ENCODE measurements around the gene GMPPB. TPM values are rescaled to one million over a fixed set of nuclear protein-coding genes. Genes with fewer than 3 reads are reported as not detected.

Gene GMPPB
- polyA plus RNA-seq, 1 donor (not counting 4 experiments of a cell fraction or from before 2014, with no cell fraction given): 17.4 TPM

DNA sequence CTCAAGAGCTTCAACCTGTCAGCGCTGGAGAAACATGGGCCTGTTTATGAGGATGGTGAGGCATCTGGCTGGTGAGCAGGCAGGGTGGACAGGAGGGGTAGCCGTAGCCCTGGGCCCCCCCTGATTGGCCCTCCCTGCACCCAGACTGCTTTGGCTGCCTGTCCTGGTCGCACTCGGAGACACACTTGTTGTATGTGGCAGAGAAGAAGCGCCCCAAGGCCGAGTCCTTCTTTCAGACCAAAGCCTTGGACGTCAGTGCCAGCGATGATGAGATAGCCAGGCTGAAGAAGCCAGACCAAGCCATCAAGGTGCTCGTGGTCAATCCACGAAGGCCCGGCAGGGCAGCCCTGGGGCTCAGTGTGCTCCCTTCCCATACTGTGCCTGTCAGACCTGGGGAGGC lies 47.8 kb downstream of the GMPPB start:
- H3K4me3 ChIP-seq (ENCODE audit: control insufficient read depth in 2 of 3, extremely low read depth in 1 of 3, insufficient read depth in 2 of 3, low read depth in 1 of 3, low read length in 3 of 3): no peak overlapping the region
- H3K9me3 ChIP-seq (ENCODE audit: control insufficient read depth, low read depth, low read length): no peaks in the 10 kb centered on the region
- H3K9me1 ChIP-seq (ENCODE audit: control insufficient read depth, extremely low read depth, insufficient read depth, low read length): no peaks in the 10 kb centered on the region
- dilution Hi-C loops (cut with MboI; ENCODE audit: extremely low pct_ligation_motif_present, low sequenced_read_pairs): no loop called here
- H3K27ac ChIP-seq (ENCODE audit: control insufficient read depth, insufficient read depth, low read length): no peak overlapping the region
- H3K27me3 ChIP-seq (ENCODE audit: control insufficient read depth, extremely low read depth, insufficient read depth, low read length): no peaks in the 10 kb centered on the region
- FAIRE-seq (no peak), DNase-seq (ENCODE audit: low read depth, low spot score) (no peak)
- peaks cover 10% of the 10 kb centered on the region for H3K4me1 ChIP-seq (ENCODE audit: control insufficient read depth, extremely low read depth, insufficient read depth, low read length)
- no peak overlapping the region for H3K9ac ChIP-seq (ENCODE audit: control insufficient read depth, extremely low read depth, insufficient read depth, low read length)
- H2AFZ ChIP-seq (ENCODE audit: control insufficient read depth, low read length): no peak overlapping the region
- TF ChIP-seq, protein P1, sequence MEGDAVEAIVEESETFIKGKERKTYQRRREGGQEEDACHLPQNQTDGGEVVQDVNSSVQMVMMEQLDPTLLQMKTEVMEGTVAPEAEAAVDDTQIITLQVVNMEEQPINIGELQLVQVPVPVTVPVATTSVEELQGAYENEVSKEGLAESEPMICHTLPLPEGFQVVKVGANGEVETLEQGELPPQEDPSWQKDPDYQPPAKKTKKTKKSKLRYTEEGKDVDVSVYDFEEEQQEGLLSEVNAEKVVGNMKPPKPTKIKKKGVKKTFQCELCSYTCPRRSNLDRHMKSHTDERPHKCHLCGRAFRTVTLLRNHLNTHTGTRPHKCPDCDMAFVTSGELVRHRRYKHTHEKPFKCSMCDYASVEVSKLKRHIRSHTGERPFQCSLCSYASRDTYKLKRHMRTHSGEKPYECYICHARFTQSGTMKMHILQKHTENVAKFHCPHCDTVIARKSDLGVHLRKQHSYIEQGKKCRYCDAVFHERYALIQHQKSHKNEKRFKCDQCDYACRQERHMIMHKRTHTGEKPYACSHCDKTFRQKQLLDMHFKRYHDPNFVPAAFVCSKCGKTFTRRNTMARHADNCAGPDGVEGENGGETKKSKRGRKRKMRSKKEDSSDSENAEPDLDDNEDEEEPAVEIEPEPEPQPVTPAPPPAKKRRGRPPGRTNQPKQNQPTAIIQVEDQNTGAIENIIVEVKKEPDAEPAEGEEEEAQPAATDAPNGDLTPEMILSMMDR (optimal IDR thresholded peaks at IDR 0.05 in 1 of 3, IDR thresholded peaks at IDR 0.05 in 1 of 3, conservative IDR thresholded peaks at IDR 0.05 in 1 of 3; ENCODE audit: extremely low read depth in 1 of 3, insufficient read depth in 2 of 3, low read length in 3 of 3): no peak
- no peak for TF ChIP-seq EZH2 (IDR thresholded peaks at IDR 0.05; ENCODE audit: low read length)
- no peaks in the 10 kb centered on the region for H4K20me1 ChIP-seq (ENCODE audit: control insufficient read depth, extremely low read depth, insufficient read depth, low read length)
- peaks cover 39% of the 10 kb centered on the region in 2 experiments for H3K36me3 ChIP-seq (ENCODE audit: control insufficient read depth in 2 of 2, extremely low read depth in 1 of 2, insufficient read depth in 2 of 2, low read length in 2 of 2)
- H3K4me2 ChIP-seq (ENCODE audit: control insufficient read depth, extremely low read depth, insufficient read depth, low read depth, low read length): no peak overlapping the region
- H3K79me2 ChIP-seq (ENCODE audit: control insufficient read depth, insufficient read depth, low read length): peaks cover 20% of the 10 kb centered on the region

DNA sequence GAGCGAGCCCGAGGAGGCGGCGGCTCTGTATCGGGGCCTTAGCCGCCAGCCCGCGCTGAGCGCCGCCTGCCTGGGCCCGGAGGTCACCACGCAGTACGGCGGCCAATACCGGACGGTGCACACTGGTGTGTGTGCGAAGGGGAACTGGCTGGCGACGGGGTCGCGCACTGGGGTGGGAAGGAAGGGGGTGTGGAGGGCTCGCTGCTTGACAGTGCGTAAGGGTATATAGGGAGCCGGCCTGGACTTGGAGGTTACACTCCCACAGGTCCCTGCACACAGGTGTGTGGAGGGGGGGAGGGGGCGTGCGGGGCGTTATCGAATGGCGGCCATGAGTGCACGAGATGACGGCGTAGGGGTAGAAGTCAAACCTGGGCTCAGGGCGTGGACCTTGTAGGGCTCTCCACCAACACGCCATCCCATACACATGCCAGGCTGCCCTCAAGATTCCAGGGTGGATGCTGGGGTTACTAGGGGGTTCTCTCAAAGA lies 49.2 kb downstream of the GMPPB start:
- Histone ChIP-seq H3K4me2 (ENCODE audit: control insufficient read depth, extremely low read depth, insufficient read depth, low read depth, low read length) (peak overlapping the region; percentile 95), H3K27ac (ENCODE audit: control insufficient read depth, insufficient read depth, low read length) (peak overlapping the region; percentile 90), H2AFZ (ENCODE audit: control insufficient read depth, low read length) (peak overlapping the region; percentile 59), H3K79me2 (ENCODE audit: control insufficient read depth, insufficient read depth, low read length) (peaks cover 20% of the 10 kb centered on the region), H3K9me3 (ENCODE audit: control insufficient read depth, low read depth, low read length) (no peaks in the 10 kb centered on the region), H3K36me3 (ENCODE audit: control insufficient read depth in 2 of 2, extremely low read depth in 1 of 2, insufficient read depth in 2 of 2, low read length in 2 of 2) (peaks cover 27 to 30% of the 10 kb centered on the region in 2 experiments), H3K27me3 (ENCODE audit: control insufficient read depth, extremely low read depth, insufficient read depth, low read length) (no peaks in the 10 kb centered on the region), H3K4me3 (ENCODE audit: control insufficient read depth in 2 of 3, extremely low read depth in 1 of 3, insufficient read depth in 2 of 3, low read depth in 1 of 3, low read length in 3 of 3) (peak overlapping the region; percentile 66 to 87 (median 83)), H4K20me1 (ENCODE audit: control insufficient read depth, extremely low read depth, insufficient read depth, low read length) (no peaks in the 10 kb centered on the region), H3K9me1 (ENCODE audit: control insufficient read depth, extremely low read depth, insufficient read depth, low read length) (no peaks in the 10 kb centered on the region), H3K9ac (ENCODE audit: control insufficient read depth, extremely low read depth, insufficient read depth, low read length) (peak overlapping the region; percentile 88), H3K4me1 (ENCODE audit: control insufficient read depth, extremely low read depth, insufficient read depth, low read length) (peaks cover 10% of the 10 kb centered on the region)
- TF ChIP-seq EZH2 (IDR thresholded peaks at IDR 0.05; ENCODE audit: low read length): no peak
- TF ChIP-seq, protein P1 (optimal IDR thresholded peaks at IDR 0.05 in 1 of 3, IDR thresholded peaks at IDR 0.05 in 1 of 3, conservative IDR thresholded peaks at IDR 0.05 in 1 of 3; ENCODE audit: extremely low read depth in 1 of 3, insufficient read depth in 2 of 3, low read length in 3 of 3): no peak
- no peak for DNase-seq (ENCODE audit: low read depth, low spot score)
- dilution Hi-C loops (cut with MboI; ENCODE audit: extremely low pct_ligation_motif_present, low sequenced_read_pairs): loop anchor here (25.0 kb wide), 1 partner anchor 112 kb away; the partner anchor contains the start of gene BSN
- no peak for FAIRE-seq

Measured in keratinocyte (primary cell).